GM12873 (cell line): ENCODE measurements around the gene NKX1-1.

ENCODE experiments used
- CTCF ChIP-seq: IDR thresholded peaks from 2 replicates; pipeline ENCODE4 v1.5.1; 2012; ENCODE audit warnings: low read depth, mild to moderate bottlenecking, moderate library complexity, low read length, control low read depth; ENCODE audit not compliant: insufficient read depth; ENCODE audit errors: missing control alignments

Gene NKX1-1

GRCh38 chr4:1400831-1401408 is 5.3 kb downstream of the NKX1-1 start:
- no peak for TF ChIP-seq CTCF

GRCh38 chr4:1400191-1400805 is 5.9 kb downstream of the NKX1-1 start:
- TF ChIP-seq CTCF: no peak

- no peak for TF ChIP-seq CTCF
Observed at GRCh38 chr4:1399508-1400190, 6.6 kb downstream of the NKX1-1 start.

- no peak for TF ChIP-seq CTCF
Observed at GRCh38 chr4:1398681-1399507, 7.3 kb downstream of the NKX1-1 start.

GRCh38 chr4:1396806-1397455 is 9.3 kb downstream of the NKX1-1 start:
- TF ChIP-seq CTCF: no peak

- TF ChIP-seq CTCF: no peak
Observed at GRCh38 chr4:1395941-1396805, 10.1 kb downstream of the NKX1-1 start.
